Skeletal muscle tissue (tissue), 4 donors: ENCODE results near the gene NDUFB8. TPM values are rescaled to one million over a fixed set of nuclear protein-coding genes. Genes with fewer than 3 reads are reported as not detected.

Source experiments
- H3K27ac ChIP-seq: one replicate; pipeline ENCODE4 v1.7.0; 2013; ENCODE audit warnings: mild to moderate bottlenecking, low read depth, low read length, inconsistent platforms
- H3K27me3 ChIP-seq, 3 donors: one replicate each; pipeline ENCODE4 v1.7.0; 2013; ENCODE audit warnings: low read length in 3 of 3; ENCODE audit not compliant: control insufficient read depth in 3 of 3, insufficient read depth in 3 of 3
- H3K36me3 ChIP-seq, 3 donors: one replicate each; pipeline ENCODE4 v1.7.0; 2013; ENCODE audit warnings: low read length in 3 of 3; ENCODE audit not compliant: control insufficient read depth in 3 of 3, insufficient read depth in 3 of 3
- H3K4me1 ChIP-seq, 3 donors: one replicate each; pipeline ENCODE4 v1.7.0; 2013; ENCODE audit warnings: low read length in 3 of 3, mild to moderate bottlenecking in 3 of 3; ENCODE audit not compliant: control insufficient read depth in 3 of 3, insufficient read depth in 3 of 3
- H3K4me3 ChIP-seq, 3 donors: one replicate each; pipeline ENCODE4 v1.7.0; 2013; ENCODE audit warnings: low read length in 3 of 3
- H3K9ac ChIP-seq, 3 donors: one replicate each; pipeline ENCODE4 v1.7.0; 2013; ENCODE audit warnings: low read length in 3 of 3, mild to moderate bottlenecking in 3 of 3, moderate library complexity in 2 of 3, low read depth in 1 of 3
- H3K9me3 ChIP-seq, 3 donors: one replicate each; pipeline ENCODE4 v1.7.0; 2013; ENCODE audit warnings: low read length in 3 of 3; ENCODE audit not compliant: control insufficient read depth in 3 of 3
- total RNA-seq: library from RNA; depleted of rRNA; stranded (reverse); fragments of >200 nt; gene quantifications from one replicate; pipeline ENCODE4 v1.2.3, GENCODE V29; 2014
- donor health status: Osteomylitis.

NDUFB8 gene
- total RNA-seq, 1 donor from 2014 or later, result 95.0 TPM

- Histone ChIP-seq H3K4me1 (no peaks in the 10 kb centered on the region), H3K27me3 (no peaks in the 10 kb centered on the region), H3K36me3 (peaks cover 48 to 71% (median 68%) of the 10 kb centered on the region in 3 donors), H3K9ac (no peak overlapping the region), H3K27ac (no peak overlapping the region), H3K4me3 (no peak overlapping the region), H3K9me3 (no peaks in the 10 kb centered on the region)
These were observed 33.1 kb downstream of the NDUFB8 start for GRCh38 chr10:100496567-100496966.

GRCh38 chr10:100490531-100490930 is 39.1 kb downstream of the NDUFB8 start:
- H3K36me3 ChIP-seq, result peaks cover 40 to 61% (median 59%) of the 10 kb centered on the region in 3 donors
- no peak overlapping the region for H3K4me3 ChIP-seq
- no peaks in the 10 kb centered on the region for H3K9me3 ChIP-seq
- no peaks in the 10 kb centered on the region for H3K4me1 ChIP-seq
- H3K9ac ChIP-seq, result no peak overlapping the region
- no peak overlapping the region for H3K27ac ChIP-seq
- no peaks in the 10 kb centered on the region for H3K27me3 ChIP-seq

GRCh38 chr10:100489396-100489795 is 40.3 kb downstream of the NDUFB8 start:
- Histone ChIP-seq H3K27ac (no peak overlapping the region), H3K9me3 (no peaks in the 10 kb centered on the region), H3K4me3 (no peak overlapping the region), H3K36me3 (peaks cover 38 to 62% (median 61%) of the 10 kb centered on the region in 3 donors), H3K27me3 (no peaks in the 10 kb centered on the region), H3K4me1 (no peaks in the 10 kb centered on the region), H3K9ac (no peak overlapping the region)

GRCh38 chr10:100487529-100487928 is 42.1 kb downstream of the NDUFB8 start:
- H3K9me3 ChIP-seq, result no peaks in the 10 kb centered on the region
- no peaks in the 10 kb centered on the region for H3K27me3 ChIP-seq
- no peak overlapping the region for H3K4me3 ChIP-seq
- peaks cover 4 to 6% (median 5%) of the 10 kb centered on the region in 3 donors for H3K4me1 ChIP-seq
- H3K36me3 ChIP-seq, result peaks cover 36 to 54% (median 53%) of the 10 kb centered on the region in 3 donors
- H3K9ac ChIP-seq, result no peak overlapping the region
- H3K27ac ChIP-seq, result no peak overlapping the region

- Histone ChIP-seq H3K4me3 (no peak overlapping the region), H3K9ac (no peak overlapping the region), H3K4me1 (peaks cover 14 to 15% (median 15%) of the 10 kb centered on the region in 3 donors), H3K27me3 (peaks cover under 1 to 6% (median 2%) of the 10 kb centered on the region in 3 donors), H3K9me3 (no peaks in the 10 kb centered on the region), H3K27ac (no peak overlapping the region), H3K36me3 (peaks cover 36 to 50% (median 47%) of the 10 kb centered on the region in 3 donors)
These were observed 43.7 kb downstream of the NDUFB8 start for GRCh38 chr10:100485801-100486495.

- no peak overlapping the region for H3K4me3 ChIP-seq
- H3K27ac ChIP-seq, result no peak overlapping the region
- no peaks in the 10 kb centered on the region for H3K9me3 ChIP-seq
- peaks cover 33 to 50% (median 42%) of the 10 kb centered on the region in 3 donors for H3K36me3 ChIP-seq
- H3K4me1 ChIP-seq, result peaks cover 14 to 15% (median 15%) of the 10 kb centered on the region in 3 donors
- no peak overlapping the region for H3K9ac ChIP-seq
- peaks cover 6 to 12% (median 8%) of the 10 kb centered on the region in 3 donors for H3K27me3 ChIP-seq
These were observed 44.3 kb downstream of the NDUFB8 start for GRCh38 chr10:100485366-100485765.

- H3K9ac ChIP-seq, result no peak overlapping the region
- H3K27me3 ChIP-seq, result peaks cover 17 to 23% (median 20%) of the 10 kb centered on the region in 3 donors
- H3K4me1 ChIP-seq, result peaks cover 14 to 15% (median 15%) of the 10 kb centered on the region in 3 donors
- no peak overlapping the region for H3K4me3 ChIP-seq
- H3K36me3 ChIP-seq, result peaks cover 20 to 38% (median 29%) of the 10 kb centered on the region in 3 donors
- H3K9me3 ChIP-seq, result no peaks in the 10 kb centered on the region
- H3K27ac ChIP-seq, result no peak overlapping the region
These were observed 45.6 kb downstream of the NDUFB8 start for GRCh38 chr10:100483876-100484666.

- peak overlapping the region in 2 of 3 donors; percentile 37 to 63 for H3K4me3 ChIP-seq
- peaks cover 14 to 15% (median 15%) of the 10 kb centered on the region in 3 donors for H3K4me1 ChIP-seq
- no peaks in the 10 kb centered on the region for H3K9me3 ChIP-seq
- no peak overlapping the region for H3K27ac ChIP-seq
- H3K9ac ChIP-seq, result peak overlapping the region in 2 of 3 donors; percentile 28 to 75
- peaks cover 12 to 27% (median 20%) of the 10 kb centered on the region in 3 donors for H3K36me3 ChIP-seq
- peaks cover 18 to 28% (median 21%) of the 10 kb centered on the region in 3 donors for H3K27me3 ChIP-seq
These were observed 46.9 kb downstream of the NDUFB8 start for GRCh38 chr10:100482834-100483185.

- peak overlapping the region; percentile 28 to 75 (median 69) for H3K9ac ChIP-seq
- no peak overlapping the region for H3K27ac ChIP-seq
- H3K36me3 ChIP-seq, result peaks cover 7 to 22% (median 15%) of the 10 kb centered on the region in 3 donors
- no peaks in the 10 kb centered on the region for H3K9me3 ChIP-seq
- H3K4me3 ChIP-seq, result peak overlapping the region; percentile 63 to 75 (median 68)
- H3K4me1 ChIP-seq, result peaks cover 14 to 15% (median 15%) of the 10 kb centered on the region in 3 donors
- H3K27me3 ChIP-seq, result peaks cover 18 to 28% (median 21%) of the 10 kb centered on the region in 3 donors
These were observed 47.4 kb downstream of the NDUFB8 start for GRCh38 chr10:100482181-100482833.
